Endothelial cell of umbilical vein (primary cell): ENCODE measurements around the gene NSD2. TPM values are rescaled to one million over a fixed set of nuclear protein-coding genes. Genes with fewer than 3 reads are reported as not detected.

Experiments used
- BruUV-seq: library from RNA; stranded (reverse); fragments of 400-500 nt; replicated peaks from 2 replicates; lab custom pipeline; 2021; lab: Mats Ljungman, UMichigan
- CTCF ChIA-PET: fragments of 300-600, 350-600 bp; sonication (Branson Sonifier 250); formaldehyde crosslinking; loops from one replicate; lab custom pipeline; 2021; ENCODE audit warnings: antibody characterized with exemption, inconsistent platforms; lab: Charles Lee
- POLR2A ChIA-PET: fragments of 300-600, 350-600 bp; sonication (Branson Sonifier 250); formaldehyde crosslinking; loops from one replicate; lab custom pipeline; 2021; ENCODE audit warnings: antibody characterized with exemption, inconsistent platforms; lab: Charles Lee
- DNase-seq: peaks from one replicate; pipeline ENCODE4 v3.0.0-alpha.2; 2011; ENCODE audit warnings: low read depth, low spot score
- FAIRE-seq: peaks from 2 replicates; lab custom pipeline; 2011; peaks lifted over from hg19 to GRCh38; lab: Jason Lieb, UNC
- H2AFZ ChIP-seq: 2 replicates; pipeline ENCODE4 v1.6.0; 2012; ENCODE audit warnings: low read depth, low read length, control low read depth, inconsistent platforms
- H3K27ac ChIP-seq: 2 replicates; pipeline ENCODE4 v1.5.1; 2011; ENCODE audit warnings: low read depth, mild to moderate bottlenecking, control low read depth, low read length, moderate library complexity; ENCODE audit not compliant: insufficient read depth
- H3K27me3 ChIP-seq, 2 experiments: 2 replicates each; pipeline versions ENCODE4 v1.6.0 to v1.6.1; 2011; ENCODE audit warnings: low read length in 2 of 2, mixed read lengths in 1 of 2; ENCODE audit not compliant: control insufficient read depth in 2 of 2, insufficient read depth in 2 of 2
- H3K36me3 ChIP-seq, 2 experiments: 2 replicates in 1 of 2; 3 replicates in 1 of 2; pipeline ENCODE4 v1.5.1; 2011; ENCODE audit warnings: low read length in 2 of 2, mild to moderate bottlenecking in 1 of 2, moderate library complexity in 1 of 2; ENCODE audit not compliant: control insufficient read depth in 2 of 2, insufficient read depth in 2 of 2; ENCODE audit errors: extremely low read depth in 1 of 2
- H3K4me1 ChIP-seq: 3 replicates; pipeline ENCODE4 v1.5.1; 2011; ENCODE audit warnings: mild to moderate bottlenecking, low read length; ENCODE audit not compliant: control insufficient read depth, insufficient read depth; ENCODE audit errors: extremely low read depth
- H3K4me2 ChIP-seq: 2 replicates; pipeline ENCODE4 v1.6.1; 2011; ENCODE audit warnings: low read length, control low read depth, mixed read lengths; ENCODE audit not compliant: insufficient read depth
- H3K4me3 ChIP-seq, 3 experiments: fragments of 200-600 bp in 1 of 3; sonication (generic), shearing (Covaris generic) in 1 of 3; replicated peaks in 1 of 3; 2 replicates each; pipeline ENCODE4 v1.5.1; 2011 to 2016; ENCODE audit warnings: control low read depth in 3 of 3, low read length in 3 of 3, mild to moderate bottlenecking in 2 of 3, inconsistent platforms in 1 of 3, low read depth in 1 of 3, moderate library complexity in 1 of 3; ENCODE audit not compliant: insufficient read depth in 1 of 3
- H3K79me2 ChIP-seq: 2 replicates; pipeline ENCODE4 v1.6.0; 2012; ENCODE audit warnings: low read length, inconsistent platforms; ENCODE audit not compliant: control insufficient read depth, insufficient read depth
- H3K9ac ChIP-seq: replicated peaks from 2 replicates; pipeline ENCODE3; 2011; ENCODE audit warnings: low read length, control low read depth; ENCODE audit not compliant: insufficient read depth; ENCODE audit errors: extremely low read depth
- H3K9me1 ChIP-seq: replicated peaks from 3 replicates; pipeline ENCODE4 v1.6.0; 2011; ENCODE audit warnings: mild to moderate bottlenecking, low read length; ENCODE audit not compliant: control insufficient read depth, insufficient read depth; ENCODE audit errors: extremely low read depth
- H3K9me3 ChIP-seq: replicated peaks from 2 replicates; pipeline ENCODE4 v1.5.1; 2012; ENCODE audit warnings: low read length, inconsistent platforms; ENCODE audit not compliant: control insufficient read depth, insufficient read depth
- H4K20me1 ChIP-seq: replicated peaks from 2 replicates; pipeline ENCODE3; 2011; ENCODE audit warnings: mild to moderate bottlenecking, low read length; ENCODE audit not compliant: control insufficient read depth, insufficient read depth; ENCODE audit errors: extremely low read depth
- EZH2 ChIP-seq: IDR thresholded peaks from 2 replicates; pipeline ENCODE4 v1.6.1; 2012; ENCODE audit warnings: borderline replicate concordance, low read depth, mild to moderate bottlenecking, moderate library complexity, low read length, inconsistent platforms; ENCODE audit not compliant: severe bottlenecking
- FOS ChIP-seq: IDR thresholded peaks from 2 replicates; pipeline ENCODE4 v1.6.1; 2011; ENCODE audit warnings: mild to moderate bottlenecking, low read length, moderate library complexity, borderline replicate concordance; ENCODE audit not compliant: insufficient read depth
- GATA2 ChIP-seq: IDR thresholded peaks from 2 replicates; pipeline ENCODE4 v1.7.0; 2011; ENCODE audit warnings: low read depth, mild to moderate bottlenecking, moderate library complexity, mixed read lengths, low read length; ENCODE audit not compliant: insufficient read length, insufficient read depth
- JUN ChIP-seq: IDR thresholded peaks from 2 replicates; pipeline ENCODE4 v1.6.1; 2011; ENCODE audit warnings: borderline replicate concordance, low read depth; ENCODE audit not compliant: insufficient read length, insufficient read depth
- MYC ChIP-seq: IDR thresholded peaks from one replicate; pipeline ENCODE4 v1.6.1; 2011; ENCODE audit warnings: mild to moderate bottlenecking, low read depth, low read length
- POLR2A ChIP-seq: IDR thresholded peaks from 2 replicates; pipeline ENCODE4 v1.6.1; 2012; ENCODE audit warnings: low read depth, mild to moderate bottlenecking, control low read depth, low read length
- POLR2AphosphoS5 ChIP-seq: IDR thresholded peaks from 2 replicates; pipeline ENCODE4 v1.6.1; 2012; ENCODE audit warnings: low read depth, mild to moderate bottlenecking, control low read depth, low read length, moderate library complexity; ENCODE audit not compliant: insufficient read depth
- dilution Hi-C: fragments of 300-500 bp; cut with MboI; formaldehyde crosslinking; loops from one replicate; pipeline ENCODE4 v1.15.0; 2019; ENCODE audit warnings: low sequenced_read_pairs; ENCODE audit not compliant: extremely low pct_ligation_motif_present
- intact Hi-C: fragments of 100-400 bp; cut with micrococcal nuclease; formaldehyde crosslinking; loops from one replicate; pipeline ENCODE4 v1.10.0; 2022
- polyA plus RNA-seq, 4 experiments: library from polyadenylated mRNA; depleted of rRNA in 3 of 4; stranded (reverse) in 3 of 4; unstranded in 1 of 4; fragments of >200 nt; gene quantifications; 2 replicates each; pipeline versions ENCODE4 v1.2.1 to v1.2.3, GENCODE V29; 2011 to 2012; ENCODE audit warnings: missing spikeins in 1 of 4
- total RNA-seq: library from RNA; stranded (reverse); gene quantifications from 2 replicates; pipeline ENCODE4 v1.2.3, GENCODE V29; 2021
- TF ChIP-seq, protein P1 (sequence below), 2 donors: IDR thresholded peaks; 1 replicate in 1 of 2; 2 replicates in 1 of 2; pipeline ENCODE4 v1.5.1; 2011; ENCODE audit warnings: low read length in 2 of 2, mild to moderate bottlenecking in 2 of 2, moderate library complexity in 2 of 2, control low read depth in 1 of 2, inconsistent platforms in 1 of 2, low read depth in 1 of 2; ENCODE audit not compliant: insufficient read depth in 1 of 2; ENCODE audit errors: extremely low read depth in 1 of 2
- TF ChIP-seq, protein P2 (sequence below): IDR thresholded peaks from 2 replicates; pipeline ENCODE4 v1.6.1; 2011; ENCODE audit not compliant: insufficient read depth, insufficient read length

Gene NSD2
- total and polyA plus RNA-seq, 2 donors (not counting 3 experiments of a cell fraction or from before 2014, with no cell fraction given): 31.3 to 171 TPM

DNA sequence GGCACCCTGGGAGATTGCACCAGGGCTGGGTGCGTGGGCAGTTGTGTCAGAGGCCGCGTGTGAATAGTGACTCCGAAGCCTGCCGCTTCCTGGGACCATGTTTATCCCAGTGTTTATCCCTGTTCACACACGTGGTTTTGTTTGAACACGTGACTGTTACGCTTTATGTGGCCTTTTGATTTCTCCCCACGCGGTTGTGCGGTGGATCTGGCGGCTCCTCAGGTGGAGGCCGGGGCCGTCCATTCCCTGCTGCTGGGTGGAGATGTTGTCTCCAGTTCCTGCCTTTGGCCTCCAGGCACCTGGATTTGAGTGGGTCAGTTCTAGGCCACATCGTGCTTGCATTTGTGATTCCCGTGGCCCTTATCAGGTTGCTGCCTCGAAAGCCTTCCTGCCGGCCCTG, 102.5 kb downstream of the NSD2 start:
- Histone ChIP-seq H3K4me2 (no peak overlapping the region), H2AFZ (no peak overlapping the region), H3K27me3 (no peaks in the 10 kb centered on the region), H3K4me1 (no peaks in the 10 kb centered on the region), H3K4me3 (no peak overlapping the region), H3K36me3 (peaks cover 18 to 57% of the 10 kb centered on the region in 2 experiments), H3K9me1 (no peaks in the 10 kb centered on the region), H3K27ac (no peak overlapping the region), H3K9ac (no peak overlapping the region), H3K79me2 (peaks cover 9% of the 10 kb centered on the region), H3K9me3 (no peaks in the 10 kb centered on the region), H4K20me1 (no peaks in the 10 kb centered on the region)
- DNase-seq (no peak), FAIRE-seq (no peak)
- TF ChIP-seq MYC: no peak
- no peak for TF ChIP-seq JUN
- no peak for TF ChIP-seq FOS
- TF ChIP-seq GATA2: no peak
- TF ChIP-seq, protein P1, sequence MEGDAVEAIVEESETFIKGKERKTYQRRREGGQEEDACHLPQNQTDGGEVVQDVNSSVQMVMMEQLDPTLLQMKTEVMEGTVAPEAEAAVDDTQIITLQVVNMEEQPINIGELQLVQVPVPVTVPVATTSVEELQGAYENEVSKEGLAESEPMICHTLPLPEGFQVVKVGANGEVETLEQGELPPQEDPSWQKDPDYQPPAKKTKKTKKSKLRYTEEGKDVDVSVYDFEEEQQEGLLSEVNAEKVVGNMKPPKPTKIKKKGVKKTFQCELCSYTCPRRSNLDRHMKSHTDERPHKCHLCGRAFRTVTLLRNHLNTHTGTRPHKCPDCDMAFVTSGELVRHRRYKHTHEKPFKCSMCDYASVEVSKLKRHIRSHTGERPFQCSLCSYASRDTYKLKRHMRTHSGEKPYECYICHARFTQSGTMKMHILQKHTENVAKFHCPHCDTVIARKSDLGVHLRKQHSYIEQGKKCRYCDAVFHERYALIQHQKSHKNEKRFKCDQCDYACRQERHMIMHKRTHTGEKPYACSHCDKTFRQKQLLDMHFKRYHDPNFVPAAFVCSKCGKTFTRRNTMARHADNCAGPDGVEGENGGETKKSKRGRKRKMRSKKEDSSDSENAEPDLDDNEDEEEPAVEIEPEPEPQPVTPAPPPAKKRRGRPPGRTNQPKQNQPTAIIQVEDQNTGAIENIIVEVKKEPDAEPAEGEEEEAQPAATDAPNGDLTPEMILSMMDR (IDR thresholded peaks at IDR 0.05; ENCODE audit: extremely low read depth in 1 of 2, insufficient read depth in 1 of 2, low read depth in 1 of 2, low read length in 2 of 2): no peak
- TF ChIP-seq, protein P2, sequence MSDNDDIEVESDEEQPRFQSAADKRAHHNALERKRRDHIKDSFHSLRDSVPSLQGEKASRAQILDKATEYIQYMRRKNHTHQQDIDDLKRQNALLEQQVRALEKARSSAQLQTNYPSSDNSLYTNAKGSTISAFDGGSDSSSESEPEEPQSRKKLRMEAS: no peak
- no peak for TF ChIP-seq POLR2AphosphoS5
- TF ChIP-seq POLR2A: no peak
- no peak for TF ChIP-seq EZH2
- dilution Hi-C loops: no loop called here
- ChIA-PET CTCF (no interaction called here), POLR2A (no interaction called here)
- BruUV-seq: no TSS peak
- intact Hi-C loops: no loop called here
